H1 (cell line): ENCODE measurements around the gene ARHGEF1.

Source experiments
- CTCF ChIP-seq, 3 experiments: IDR thresholded peaks; 1 replicate in 2 of 3; 2 replicates in 1 of 3; pipeline versions ENCODE4 v1.5.1 to v1.6.1; 2011; ENCODE audit warnings: low read length in 3 of 3, mild to moderate bottlenecking in 3 of 3, inconsistent platforms in 2 of 3, low read depth in 1 of 3, moderate library complexity in 1 of 3; ENCODE audit not compliant: insufficient read depth in 1 of 3; ENCODE audit errors: control extremely low read depth in 1 of 3
- EP300 ChIP-seq, 2 experiments: IDR thresholded peaks; 1 replicate in 1 of 2; 2 replicates in 1 of 2; pipeline ENCODE4 v1.6.1; 2011 to 2012; ENCODE audit warnings: low read depth in 2 of 2, low read length in 2 of 2, mild to moderate bottlenecking in 2 of 2, borderline replicate concordance in 1 of 2, inconsistent platforms in 1 of 2, moderate library complexity in 1 of 2
- POLR2AphosphoS5 ChIP-seq: IDR thresholded peaks from 2 replicates; pipeline ENCODE4 v1.6.1; 2011; ENCODE audit warnings: low read depth, low read length
- SP2 ChIP-seq: IDR thresholded peaks from 2 replicates; pipeline ENCODE4 v1.6.1; 2012; ENCODE audit warnings: mild to moderate bottlenecking, low read length, inconsistent platforms

GRCh38 chr19:41918653-41919244 lies 35.8 kb downstream of the ARHGEF1 start:
- no peak for TF ChIP-seq CTCF (IDR thresholded peaks at IDR 0.05; ENCODE audit: control extremely low read depth in 1 of 3, insufficient read depth in 1 of 3, low read depth in 1 of 3, low read length in 3 of 3)
- no peak for TF ChIP-seq EP300 (IDR thresholded peaks at IDR 0.05; ENCODE audit: borderline replicate concordance in 1 of 2, low read depth in 2 of 2, low read length in 2 of 2)
- no peak for TF ChIP-seq SP2
- no peak for TF ChIP-seq POLR2AphosphoS5
